HT-29 (cell line): ENCODE data around the gene NSG2. TPM values are rescaled to one million over a fixed set of nuclear protein-coding genes. Genes with fewer than 3 reads are reported as not detected.

Experiments
- DNase-seq: peaks from one replicate; pipeline ENCODE4 v3.0.0-alpha.2; 2015; ENCODE audit warnings: low spot score
- total RNA-seq: library from RNA; depleted of rRNA; stranded (reverse); fragments of >200 nt; shearing (Covaris generic); gene quantifications from 2 replicates; pipeline ENCODE4 v1.2.3, GENCODE V29; 2014; rRNA removed

Gene NSG2
- total RNA-seq, 1 experiment from 2014 or later, result not detected

- no peak for DNase-seq
Observed at GRCh38 chr5:174149426-174149825, 103.9 kb downstream of the NSG2 start.

DNA sequence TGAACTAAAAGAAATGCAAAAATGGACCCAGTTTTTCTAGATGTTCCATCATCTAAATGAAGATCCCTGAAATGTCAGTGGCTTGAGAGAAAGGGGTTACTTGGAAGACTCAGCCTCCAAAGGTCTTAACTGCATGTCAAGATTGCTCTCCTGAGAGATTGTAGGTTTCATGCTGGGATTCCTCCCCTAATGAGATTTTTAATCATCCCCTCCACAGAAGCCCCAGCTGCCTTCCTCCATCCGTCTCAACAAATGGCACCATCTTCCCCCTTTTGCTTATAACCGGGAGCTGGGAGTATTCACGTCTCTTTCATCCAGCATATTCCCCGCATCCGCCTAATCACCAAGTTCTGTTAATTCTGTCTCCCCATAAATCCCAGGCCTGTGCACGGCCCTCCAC, 104.5 kb downstream of the NSG2 start:
- DNase-seq, result no peak

DNA sequence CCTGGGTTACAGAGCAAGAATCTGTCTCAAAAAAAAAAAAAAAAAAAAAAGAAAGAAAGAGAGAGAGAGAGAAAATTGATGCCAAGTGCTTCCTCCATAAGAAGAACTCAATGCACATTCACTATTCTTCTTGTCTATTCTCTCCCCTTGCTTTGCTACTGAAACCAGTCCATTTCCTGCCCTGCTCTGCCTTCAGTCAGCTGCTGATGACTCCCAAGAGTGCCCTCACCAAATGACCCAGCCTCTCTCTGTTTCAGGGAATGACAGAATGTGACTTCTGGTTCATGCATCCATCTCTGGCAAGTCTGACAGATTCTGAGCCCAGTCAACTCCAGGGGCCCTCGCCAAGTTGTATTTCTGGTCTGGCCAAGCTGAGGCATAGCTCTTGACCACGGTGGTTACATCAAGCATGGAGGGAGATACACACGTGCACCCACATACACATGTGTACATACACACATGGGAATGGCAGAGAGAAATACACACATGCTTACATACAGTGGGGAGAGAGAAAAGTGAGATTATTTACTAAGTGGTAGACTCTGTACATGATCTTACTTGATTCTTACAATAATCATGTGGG, 106.2 kb downstream of the NSG2 start:
- DNase-seq, result no peak

DNA sequence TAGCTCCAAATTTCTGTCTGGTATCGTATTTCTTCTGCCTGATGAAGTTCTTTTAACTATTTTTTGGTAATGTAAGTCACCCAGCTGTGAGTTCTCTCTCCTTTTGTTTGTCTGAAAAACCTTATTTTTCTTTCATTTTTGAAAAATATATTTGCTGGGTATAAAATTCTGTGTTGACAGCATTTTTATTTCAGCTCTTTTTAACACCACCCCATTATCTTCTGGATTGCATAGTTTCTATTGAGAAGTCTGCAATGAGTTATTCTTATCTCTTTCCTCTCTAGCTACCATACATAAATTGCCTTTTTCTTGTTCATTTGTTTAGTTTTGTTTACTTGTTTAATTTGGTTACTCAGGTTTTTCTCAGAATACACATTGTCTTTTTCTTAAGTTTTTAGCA, 109.1 kb downstream of the NSG2 start:
- no peak for DNase-seq

GRCh38 chr5:174155281-174155680, 109.8 kb downstream of the NSG2 start:
- no peak for DNase-seq

DNA sequence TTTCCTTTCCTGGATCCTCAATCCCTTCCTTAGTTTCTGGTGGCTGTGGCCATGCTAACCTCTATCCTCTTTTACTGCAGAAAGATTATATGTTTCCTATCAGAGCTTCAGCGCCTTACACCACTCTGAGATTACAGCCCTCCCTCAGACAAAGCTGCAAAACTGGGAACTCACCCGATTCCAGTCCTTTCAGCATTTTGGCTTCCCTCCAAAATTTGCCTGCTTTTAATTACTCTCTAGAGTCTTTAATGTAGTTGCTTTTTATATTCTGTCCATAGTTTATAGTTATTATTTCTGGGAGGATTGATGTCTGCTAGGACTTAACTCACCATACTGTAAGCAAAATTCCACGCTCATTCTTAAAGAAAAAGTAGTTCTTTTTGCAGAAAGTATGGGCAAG, 110.2 kb downstream of the NSG2 start:
- no peak for DNase-seq

- DNase-seq, result no peak
Observed at GRCh38 chr5:174157048-174157447, 111.5 kb downstream of the NSG2 start.

Other genes starting within 250 kb of the NSG2 start
- gene CPEB4, start 157.4 kb upstream of the NSG2 start, total RNA-seq, result 7.0 and 7.2 TPM in 2 replicates
- gene C5orf47, start 56.5 kb upstream of the NSG2 start, total RNA-seq, result not detected in 2 replicates